ENCODE data around the gene FOXN3.

The FOXN3 gene

GRCh38 chr14:89107626-89108025, 309.4 kb downstream of the FOXN3 start:
- Histone ChIP-seq H4K8ac (ENCODE audit: low read depth, low read length) (no peak overlapping the region), H3K36me3 (ENCODE audit: control insufficient read depth, insufficient read depth, low read length) (no peaks in the 10 kb centered on the region), H3K79me1 (ENCODE audit: low read length) (no peaks in the 10 kb centered on the region), H3K9ac (ENCODE audit: low read length) (no peak overlapping the region), H3K27me3 (ENCODE audit: insufficient read depth, low read length, poor library complexity) (no peaks in the 10 kb centered on the region), H3K4me3 (ENCODE audit: low read length) (no peak overlapping the region), H3K79me2 (ENCODE audit: control insufficient read depth, insufficient read depth, low read length) (no peaks in the 10 kb centered on the region), H3K4me1 (ENCODE audit: control insufficient read depth, low read depth, low read length) (no peaks in the 10 kb centered on the region), H2BK15ac (replicated peaks; ENCODE audit: low read depth) (no peak overlapping the region), H2AK5ac (ENCODE audit: low read length) (no peak overlapping the region), H3K18ac (ENCODE audit: low read length) (no peak overlapping the region), H3K4me2 (ENCODE audit: low read length) (no peak overlapping the region), H3K27ac (ENCODE audit: low read depth, low read length) (no peak overlapping the region), H3K23ac (ENCODE audit: low read length) (no peak overlapping the region), H3K56ac (ENCODE audit: low read length) (no peak overlapping the region), H2BK5ac (ENCODE audit: low read length) (no peak overlapping the region), H3K4ac (ENCODE audit: low read depth, low read length) (no peak overlapping the region), H2BK120ac (ENCODE audit: low read depth, low read length) (no peak overlapping the region), H4K5ac (ENCODE audit: low read length) (no peak overlapping the region)
- WGBS (ENCODE audit: extremely low coverage, insufficient coverage, low lambda C conversion rate), result no CpG with 5 or more reads among the region's 5 CpGs
- peak; percentile 2 for DNase-seq
